Ovary (tissue), 3 donors: ENCODE data around the gene TBCK.

ENCODE experiments used
- POLR2A ChIP-seq: fragments of 450-650 bp; IDR thresholded peaks from one replicate; pipeline ENCODE4 v1.6.1; 2017; ENCODE audit warnings: antibody characterized with exemption, mild to moderate bottlenecking, moderate library complexity
- TF ChIP-seq, protein P1 (sequence below), 3 donors: fragments of 450-650 bp in 2 of 3; fragments of 200-600 bp in 1 of 3; IDR thresholded peaks; one replicate each; pipeline versions ENCODE4 v1.5.1 to v1.8.0; 2016 to 2022; ENCODE audit warnings: antibody characterized with exemption in 3 of 3, mild to moderate bottlenecking in 1 of 3
- donor health status: DM: no; HTN: no; CAD: no.

DNA sequence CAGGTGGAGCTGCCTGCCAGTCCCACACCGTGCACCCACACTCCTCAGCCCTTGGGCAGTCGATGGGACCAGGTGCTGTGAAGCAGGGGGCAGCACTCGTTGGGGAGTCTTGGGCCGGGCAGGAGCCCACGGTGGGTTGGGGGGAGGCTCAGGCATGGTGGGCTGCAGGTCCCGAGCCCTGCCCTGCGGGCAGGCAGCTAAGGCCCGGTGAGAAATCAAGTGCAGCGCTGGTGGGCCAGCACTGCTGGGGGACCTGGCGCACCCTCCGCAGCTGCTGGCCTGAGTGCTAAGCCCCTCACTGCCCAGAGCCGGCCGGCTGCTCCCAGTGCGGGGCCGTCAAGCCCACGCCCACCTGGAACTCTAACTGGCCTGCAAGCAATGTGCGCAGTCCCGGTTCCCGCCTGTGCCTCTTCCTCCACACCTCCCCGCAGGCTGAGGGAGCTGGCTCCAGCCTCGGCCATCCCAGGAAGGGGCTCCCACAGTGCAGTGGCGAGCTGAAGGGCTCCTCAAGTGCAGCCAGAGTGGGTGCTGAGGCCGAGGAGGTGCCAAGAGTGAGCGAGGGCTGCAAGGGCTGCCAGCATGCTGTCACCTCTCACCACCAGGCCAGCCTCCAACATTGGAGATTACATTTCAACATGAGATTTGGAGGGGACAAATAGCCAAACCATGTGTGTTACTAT is 223.5 kb downstream of the TBCK start:
- TF ChIP-seq, protein P1, sequence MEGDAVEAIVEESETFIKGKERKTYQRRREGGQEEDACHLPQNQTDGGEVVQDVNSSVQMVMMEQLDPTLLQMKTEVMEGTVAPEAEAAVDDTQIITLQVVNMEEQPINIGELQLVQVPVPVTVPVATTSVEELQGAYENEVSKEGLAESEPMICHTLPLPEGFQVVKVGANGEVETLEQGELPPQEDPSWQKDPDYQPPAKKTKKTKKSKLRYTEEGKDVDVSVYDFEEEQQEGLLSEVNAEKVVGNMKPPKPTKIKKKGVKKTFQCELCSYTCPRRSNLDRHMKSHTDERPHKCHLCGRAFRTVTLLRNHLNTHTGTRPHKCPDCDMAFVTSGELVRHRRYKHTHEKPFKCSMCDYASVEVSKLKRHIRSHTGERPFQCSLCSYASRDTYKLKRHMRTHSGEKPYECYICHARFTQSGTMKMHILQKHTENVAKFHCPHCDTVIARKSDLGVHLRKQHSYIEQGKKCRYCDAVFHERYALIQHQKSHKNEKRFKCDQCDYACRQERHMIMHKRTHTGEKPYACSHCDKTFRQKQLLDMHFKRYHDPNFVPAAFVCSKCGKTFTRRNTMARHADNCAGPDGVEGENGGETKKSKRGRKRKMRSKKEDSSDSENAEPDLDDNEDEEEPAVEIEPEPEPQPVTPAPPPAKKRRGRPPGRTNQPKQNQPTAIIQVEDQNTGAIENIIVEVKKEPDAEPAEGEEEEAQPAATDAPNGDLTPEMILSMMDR (IDR thresholded peaks at IDR 0.05): no peak
- no peak for TF ChIP-seq POLR2A
